Gastrocnemius medialis (tissue), 4 donors: ENCODE data around the gene HNRNPUL1. TPM values are rescaled to one million over a fixed set of nuclear protein-coding genes. Genes with fewer than 3 reads are reported as not detected.
A peak's percentile ranks its signal among the peaks of the same experiment; 100 is the strongest.

Source experiments
- ATAC-seq, 2 donors: fragments of 150-250 bp; one replicate each; pipeline ENCODE4 v1.9.1; 2016
- DNase-seq, 2 donors: peaks; one replicate each; pipeline ENCODE4 v3.0.0-alpha.2; 2019
- H3K27ac ChIP-seq, 4 donors: fragments of 200-600 bp; sonication (generic); 1 replicate in 1 of 4; 2 replicates in 3 of 4; pipeline ENCODE4 v1.5.1; 2016 to 2018; ENCODE audit warnings: mild to moderate bottlenecking in 2 of 4, moderate library complexity in 1 of 4
- H3K27me3 ChIP-seq, 3 donors: fragments of 200-600 bp; sonication (generic) in 2 of 3; 1 replicate in 1 of 3; 2 replicates in 2 of 3; pipeline versions ENCODE4 v1.5.1 to v1.6.0; 2016 to 2019; ENCODE audit warnings: mild to moderate bottlenecking in 1 of 3, moderate library complexity in 1 of 3
- H3K36me3 ChIP-seq, 2 donors: fragments of 200-600 bp; sonication (generic) in 1 of 2; one replicate each; pipeline ENCODE4 v1.5.1; 2017 to 2018
- H3K4me1 ChIP-seq, 2 donors: fragments of 200-600 bp; sonication (generic) in 1 of 2; one replicate each; pipeline ENCODE4 v1.5.1; 2016 to 2017; ENCODE audit warnings: mild to moderate bottlenecking in 2 of 2
- H3K4me3 ChIP-seq, 4 donors: fragments of 200-600 bp; sonication (generic) in 3 of 4; 1 replicate in 1 of 4; 2 replicates in 3 of 4; pipeline ENCODE4 v1.5.1; 2016 to 2019; ENCODE audit warnings: mild to moderate bottlenecking in 2 of 4
- H3K9me3 ChIP-seq, 3 donors: fragments of 200-600 bp; sonication (generic) in 2 of 3; 1 replicate in 1 of 3; 2 replicates in 2 of 3; pipeline ENCODE4 v1.5.1; 2016 to 2019
- CTCF ChIP-seq, 5 experiments: fragments of 450-650 bp in 3 of 5; fragments of 200-600 bp in 2 of 5; sonication (generic) in 2 of 5; IDR thresholded peaks in 4 of 5; conservative IDR thresholded peaks in 1 of 5; 1 replicate in 4 of 5; 2 replicates in 1 of 5; pipeline ENCODE4 v1.5.1; 2016 to 2019; ENCODE audit warnings: antibody characterized with exemption in 5 of 5, mild to moderate bottlenecking in 3 of 5, moderate library complexity in 3 of 5
- POLR2A ChIP-seq, 2 donors: fragments of 450-650 bp; IDR thresholded peaks; one replicate each; pipeline ENCODE4 v1.6.1; 2017; ENCODE audit warnings: antibody characterized with exemption in 2 of 2, mild to moderate bottlenecking in 2 of 2, moderate library complexity in 2 of 2
- in situ Hi-C, 4 donors: fragments of 200-750 bp; cut with MboI; loops; one replicate each; pipeline versions ENCODE4 v1.15.0 to v1.8.0; 2017; ENCODE audit warnings: low sequenced_read_pairs in 4 of 4
- intact Hi-C: fragments of 100-400 bp; cut with DNase I; formaldehyde crosslinking; loops from one replicate; pipeline ENCODE4 v1.15.1; 2023; ENCODE audit warnings: low total_unique reads
- total RNA-seq, 4 donors: library from RNA; depleted of rRNA; stranded (reverse); fragments of >200 nt; gene quantifications; one replicate each; pipeline versions ENCODE4 v1.1.0 to v1.2.3, GENCODE V29; 2016

Gene HNRNPUL1
- total RNA-seq, 4 donors from 2014 or later = 49.5 to 101 (median 92.4) TPM

- TF ChIP-seq CTCF (IDR thresholded peaks at IDR 0.05 in 4 of 5, conservative IDR thresholded peaks at IDR 0.05 in 1 of 5) (no peak), POLR2A (IDR thresholded peaks at IDR 0.05) (no peak)
- Histone ChIP-seq H3K9me3 (no peaks in the 10 kb centered on the region), H3K36me3 (peaks cover 3 to 72% of the 10 kb centered on the region in 2 donors), H3K4me3 (no peak overlapping the region), H3K4me1 (peaks cover 22 to 32% of the 10 kb centered on the region in 2 donors), H3K27ac (no peak overlapping the region), H3K27me3 (no peaks in the 10 kb centered on the region)
- ATAC-seq (no peak), DNase-seq (no peak)
- in situ Hi-C loops = no loop called here
- intact Hi-C loops = no loop called here
Observed at GRCh38 chr19:41294393-41294792, 30.2 kb downstream of the HNRNPUL1 start.

DNA sequence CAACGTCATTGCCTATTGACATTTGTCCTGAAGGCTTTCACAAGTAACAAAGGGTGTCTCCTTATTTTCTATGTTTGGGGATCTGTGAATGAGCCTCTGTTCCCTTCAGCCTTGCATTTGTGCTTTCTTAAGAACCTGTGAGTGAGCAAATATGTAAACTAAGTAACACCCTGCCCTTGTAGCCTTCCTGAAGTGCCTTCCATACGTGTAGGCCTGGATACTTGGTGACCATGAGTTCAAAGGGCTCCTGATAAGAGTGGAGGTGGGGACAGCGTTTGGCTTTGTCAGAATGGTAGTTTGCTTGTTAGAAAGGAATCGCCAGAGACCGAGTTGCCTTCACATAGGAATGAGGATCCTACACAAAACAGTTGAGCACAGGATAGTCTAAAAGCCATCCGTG is 31.3 kb downstream of the HNRNPUL1 start:
- no peaks in the 10 kb centered on the region for H3K9me3 ChIP-seq
- intact Hi-C loops = no loop called here
- no peaks in the 10 kb centered on the region for H3K27me3 ChIP-seq
- ATAC-seq = no peak
- no peak overlapping the region for H3K4me3 ChIP-seq
- H3K36me3 ChIP-seq = peaks cover 3 to 63% of the 10 kb centered on the region in 2 donors
- in situ Hi-C loops = no loop called here
- H3K4me1 ChIP-seq = peaks cover 33 to 43% of the 10 kb centered on the region in 2 donors
- TF ChIP-seq CTCF (IDR thresholded peaks at IDR 0.05 in 4 of 5, conservative IDR thresholded peaks at IDR 0.05 in 1 of 5) (no peak), POLR2A (IDR thresholded peaks at IDR 0.05) (no peak)
- no peak for DNase-seq
- peak overlapping the region in 2 of 4 donors; percentile 9 to 81 for H3K27ac ChIP-seq

- peaks cover 35 to 52% of the 10 kb centered on the region in 2 donors for H3K4me1 ChIP-seq
- no peaks in the 10 kb centered on the region for H3K27me3 ChIP-seq
- H3K36me3 ChIP-seq = peaks cover 3 to 66% of the 10 kb centered on the region in 2 donors
- no peak overlapping the region for H3K4me3 ChIP-seq
- no peak for ATAC-seq
- H3K9me3 ChIP-seq = no peaks in the 10 kb centered on the region
- DNase-seq = no peak
- TF ChIP-seq CTCF (IDR thresholded peaks at IDR 0.05 in 4 of 5, conservative IDR thresholded peaks at IDR 0.05 in 1 of 5) = no peak
- no peak for TF ChIP-seq POLR2A (IDR thresholded peaks at IDR 0.05)
- intact Hi-C loops (no loop called here), in situ Hi-C loops (no loop called here)
- peak overlapping the region; percentile 81 to 89 (median 88) for H3K27ac ChIP-seq
Observed at GRCh38 chr19:41296433-41296871, 32.3 kb downstream of the HNRNPUL1 start.

GRCh38 chr19:41297628-41298347 is 33.6 kb downstream of the HNRNPUL1 start:
- Histone ChIP-seq H3K27me3 (no peaks in the 10 kb centered on the region), H3K36me3 (peaks cover 2 to 62% of the 10 kb centered on the region in 2 donors), H3K27ac (peak overlapping the region; percentile 81 to 89 (median 88)), H3K4me1 (peaks cover 35 to 53% of the 10 kb centered on the region in 2 donors), H3K4me3 (no peak overlapping the region), H3K9me3 (no peaks in the 10 kb centered on the region)
- TF ChIP-seq CTCF (IDR thresholded peaks at IDR 0.05 in 4 of 5, conservative IDR thresholded peaks at IDR 0.05 in 1 of 5) (no peak), POLR2A (IDR thresholded peaks at IDR 0.05) (no peak)
- ATAC-seq (peak in 1 of 2 donors; percentile 8), DNase-seq (peak in 1 of 2 donors; percentile 40)
- intact Hi-C loops (no loop called here), in situ Hi-C loops (no loop called here)
